ENCODE results near the gene SIK2. TPM values are rescaled to one million over a fixed set of nuclear protein-coding genes. Genes with fewer than 3 reads are reported as not detected.

SIK2 gene
- polyA plus RNA-seq, 1 donor from 2014 or later = 9.0 TPM

DNA sequence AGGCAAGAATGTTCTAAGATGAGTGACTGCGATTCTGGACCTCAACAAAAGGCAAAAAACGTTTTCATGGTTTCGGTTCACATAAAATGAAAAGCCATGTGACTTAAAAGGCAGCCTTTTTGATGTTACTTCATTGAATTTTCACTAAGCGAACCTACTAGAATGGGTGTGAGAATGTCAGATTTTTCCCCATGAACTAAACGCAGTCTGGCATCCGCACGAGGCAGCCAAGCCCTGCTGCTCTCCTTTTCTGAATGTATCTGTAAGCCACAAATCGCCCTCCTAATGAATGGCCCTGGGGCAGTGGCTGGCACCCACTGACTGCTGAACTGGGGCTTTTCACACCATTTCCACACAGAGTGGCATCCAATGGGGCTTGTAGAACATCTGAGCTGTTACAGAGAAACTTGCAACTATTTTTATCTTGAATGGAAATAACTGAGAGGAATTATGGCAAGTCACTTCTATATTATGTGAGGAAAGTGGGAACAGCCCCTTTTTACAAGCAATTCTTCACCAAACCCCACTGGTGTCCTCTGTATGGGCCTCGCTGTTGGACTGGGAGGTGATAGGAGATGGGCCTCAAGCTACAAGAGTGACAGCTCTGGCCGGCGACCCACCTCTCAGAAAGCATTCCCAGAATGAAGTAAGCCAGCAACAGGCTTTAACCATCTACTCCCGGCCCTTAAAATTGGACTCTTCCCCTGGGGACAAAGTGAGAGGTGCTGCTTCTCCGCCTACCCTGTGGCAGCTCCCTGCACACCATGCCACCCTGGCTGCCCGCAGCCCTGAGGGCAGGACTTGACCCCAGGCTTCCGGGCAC, 134.6 kb downstream of the SIK2 start:
- H2AFZ ChIP-seq (ENCODE audit: low read depth, low read length) = no peak overlapping the region
- H3K4me2 ChIP-seq (ENCODE audit: low read length) = no peak overlapping the region

DNA sequence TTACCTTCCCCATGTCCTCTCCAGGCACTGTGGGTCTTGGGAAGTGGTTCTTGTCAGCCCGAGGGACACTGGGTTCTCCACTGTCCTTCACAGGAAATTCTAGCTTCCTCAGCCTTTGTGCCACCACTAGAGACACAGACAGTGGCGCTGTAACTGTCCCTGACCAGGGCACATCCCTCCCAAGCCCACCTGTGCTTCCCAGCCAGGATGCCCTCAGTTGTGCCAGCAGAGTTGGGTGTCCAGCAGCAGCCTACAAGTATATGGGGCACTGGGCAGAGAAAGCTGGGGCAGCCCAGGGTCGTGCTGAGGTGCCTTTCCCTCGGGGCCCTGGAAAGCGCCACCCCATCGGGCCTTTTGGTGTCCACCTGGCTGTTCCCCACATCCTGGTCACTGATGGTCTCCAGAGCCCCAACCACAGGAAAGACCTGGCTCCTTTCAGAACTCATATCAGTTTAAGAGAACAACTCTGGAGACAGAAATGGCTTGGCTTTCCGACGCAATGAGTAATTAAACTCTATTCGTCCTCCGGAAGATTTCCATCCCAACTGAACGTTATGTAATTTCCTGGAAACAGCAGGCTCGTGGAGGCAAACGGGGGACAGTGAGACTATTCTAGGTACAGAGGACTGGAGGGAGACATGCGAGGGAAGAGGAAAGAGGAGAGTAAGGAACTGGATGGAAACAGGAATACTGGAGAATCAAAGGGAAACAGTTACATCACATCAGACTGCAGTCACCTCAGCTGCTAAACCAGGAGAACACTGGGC, 135.4 kb downstream of the SIK2 start:
- H3F3A ChIP-seq (ENCODE audit: insufficient read depth, low read length, poor library complexity, severe bottlenecking) = no peaks in the 10 kb centered on the region
- no peaks in the 10 kb centered on the region for H3K36me3 ChIP-seq (ENCODE audit: insufficient read depth, low read length)
- H3K27me3 ChIP-seq (ENCODE audit: insufficient read depth, low read depth, low read length) = no peaks in the 10 kb centered on the region
- H3K4me2 ChIP-seq (ENCODE audit: low read length) = no peak overlapping the region
- no peak overlapping the region for H3K9ac ChIP-seq (ENCODE audit: low read length)
- no peaks in the 10 kb centered on the region for H4K20me1 ChIP-seq (ENCODE audit: insufficient read depth)
- H3K9me3 ChIP-seq (ENCODE audit: low read length) = no peaks in the 10 kb centered on the region
- H3K4me3 ChIP-seq (ENCODE audit: low read length) = no peak overlapping the region
- H3K79me2 ChIP-seq (replicated peaks; ENCODE audit: insufficient read depth, low read length) = no peaks in the 10 kb centered on the region
- no peaks in the 10 kb centered on the region for H3K9me2 ChIP-seq (ENCODE audit: insufficient read depth, low read length)
- no peak for TF ChIP-seq EP300 (conservative IDR thresholded peaks at IDR 0.05; ENCODE audit: poor library complexity, severe bottlenecking)
- no peak for TF ChIP-seq EZH2 (IDR thresholded peaks at IDR 0.05; ENCODE audit: borderline replicate concordance, insufficient read depth, low read length, poor library complexity, severe bottlenecking)
- TF ChIP-seq, protein P1, sequence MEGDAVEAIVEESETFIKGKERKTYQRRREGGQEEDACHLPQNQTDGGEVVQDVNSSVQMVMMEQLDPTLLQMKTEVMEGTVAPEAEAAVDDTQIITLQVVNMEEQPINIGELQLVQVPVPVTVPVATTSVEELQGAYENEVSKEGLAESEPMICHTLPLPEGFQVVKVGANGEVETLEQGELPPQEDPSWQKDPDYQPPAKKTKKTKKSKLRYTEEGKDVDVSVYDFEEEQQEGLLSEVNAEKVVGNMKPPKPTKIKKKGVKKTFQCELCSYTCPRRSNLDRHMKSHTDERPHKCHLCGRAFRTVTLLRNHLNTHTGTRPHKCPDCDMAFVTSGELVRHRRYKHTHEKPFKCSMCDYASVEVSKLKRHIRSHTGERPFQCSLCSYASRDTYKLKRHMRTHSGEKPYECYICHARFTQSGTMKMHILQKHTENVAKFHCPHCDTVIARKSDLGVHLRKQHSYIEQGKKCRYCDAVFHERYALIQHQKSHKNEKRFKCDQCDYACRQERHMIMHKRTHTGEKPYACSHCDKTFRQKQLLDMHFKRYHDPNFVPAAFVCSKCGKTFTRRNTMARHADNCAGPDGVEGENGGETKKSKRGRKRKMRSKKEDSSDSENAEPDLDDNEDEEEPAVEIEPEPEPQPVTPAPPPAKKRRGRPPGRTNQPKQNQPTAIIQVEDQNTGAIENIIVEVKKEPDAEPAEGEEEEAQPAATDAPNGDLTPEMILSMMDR (IDR thresholded peaks at IDR 0.05; ENCODE audit: poor library complexity, severe bottlenecking) = no peak
- TF ChIP-seq MXI1 (conservative IDR thresholded peaks at IDR 0.05; ENCODE audit: poor library complexity, severe bottlenecking) = no peak
- no peak for TF ChIP-seq POLR2AphosphoS5 (IDR thresholded peaks at IDR 0.05)
- no peak overlapping the region for H2AFZ ChIP-seq (ENCODE audit: low read depth, low read length)
- H3K27ac ChIP-seq (ENCODE audit: low read length) = no peak overlapping the region

More for the DNA sequence above, 134.6 kb downstream of the SIK2 start:
- Histone ChIP-seq H3K9me2 (ENCODE audit: insufficient read depth, low read length) (no peaks in the 10 kb centered on the region), H3K36me3 (ENCODE audit: insufficient read depth, low read length) (no peaks in the 10 kb centered on the region), H3K27ac (ENCODE audit: low read length) (peak overlapping the region; percentile 66), H3K79me2 (replicated peaks; ENCODE audit: insufficient read depth, low read length) (no peaks in the 10 kb centered on the region), H4K20me1 (ENCODE audit: insufficient read depth) (no peaks in the 10 kb centered on the region), H3F3A (ENCODE audit: insufficient read depth, low read length, poor library complexity, severe bottlenecking) (no peaks in the 10 kb centered on the region), H3K4me3 (ENCODE audit: low read length) (no peak overlapping the region), H3K9me3 (ENCODE audit: low read length) (no peaks in the 10 kb centered on the region), H3K27me3 (ENCODE audit: insufficient read depth, low read depth, low read length) (no peaks in the 10 kb centered on the region), H3K9ac (ENCODE audit: low read length) (peak overlapping the region; percentile 36)
- TF ChIP-seq EP300 (conservative IDR thresholded peaks at IDR 0.05; ENCODE audit: poor library complexity, severe bottlenecking) (no peak), EZH2 (IDR thresholded peaks at IDR 0.05; ENCODE audit: borderline replicate concordance, insufficient read depth, low read length, poor library complexity, severe bottlenecking) (no peak), RAD21 (conservative IDR thresholded peaks at IDR 0.05) (no peak), SMC3 (conservative IDR thresholded peaks at IDR 0.05; ENCODE audit: poor library complexity) (no peak), TAF1 (IDR thresholded peaks at IDR 0.05; ENCODE audit: low read depth) (no peak), POLR2AphosphoS5 (IDR thresholded peaks at IDR 0.05) (no peak), MXI1 (conservative IDR thresholded peaks at IDR 0.05; ENCODE audit: poor library complexity, severe bottlenecking) (no peak)
- TF ChIP-seq, protein P2, sequence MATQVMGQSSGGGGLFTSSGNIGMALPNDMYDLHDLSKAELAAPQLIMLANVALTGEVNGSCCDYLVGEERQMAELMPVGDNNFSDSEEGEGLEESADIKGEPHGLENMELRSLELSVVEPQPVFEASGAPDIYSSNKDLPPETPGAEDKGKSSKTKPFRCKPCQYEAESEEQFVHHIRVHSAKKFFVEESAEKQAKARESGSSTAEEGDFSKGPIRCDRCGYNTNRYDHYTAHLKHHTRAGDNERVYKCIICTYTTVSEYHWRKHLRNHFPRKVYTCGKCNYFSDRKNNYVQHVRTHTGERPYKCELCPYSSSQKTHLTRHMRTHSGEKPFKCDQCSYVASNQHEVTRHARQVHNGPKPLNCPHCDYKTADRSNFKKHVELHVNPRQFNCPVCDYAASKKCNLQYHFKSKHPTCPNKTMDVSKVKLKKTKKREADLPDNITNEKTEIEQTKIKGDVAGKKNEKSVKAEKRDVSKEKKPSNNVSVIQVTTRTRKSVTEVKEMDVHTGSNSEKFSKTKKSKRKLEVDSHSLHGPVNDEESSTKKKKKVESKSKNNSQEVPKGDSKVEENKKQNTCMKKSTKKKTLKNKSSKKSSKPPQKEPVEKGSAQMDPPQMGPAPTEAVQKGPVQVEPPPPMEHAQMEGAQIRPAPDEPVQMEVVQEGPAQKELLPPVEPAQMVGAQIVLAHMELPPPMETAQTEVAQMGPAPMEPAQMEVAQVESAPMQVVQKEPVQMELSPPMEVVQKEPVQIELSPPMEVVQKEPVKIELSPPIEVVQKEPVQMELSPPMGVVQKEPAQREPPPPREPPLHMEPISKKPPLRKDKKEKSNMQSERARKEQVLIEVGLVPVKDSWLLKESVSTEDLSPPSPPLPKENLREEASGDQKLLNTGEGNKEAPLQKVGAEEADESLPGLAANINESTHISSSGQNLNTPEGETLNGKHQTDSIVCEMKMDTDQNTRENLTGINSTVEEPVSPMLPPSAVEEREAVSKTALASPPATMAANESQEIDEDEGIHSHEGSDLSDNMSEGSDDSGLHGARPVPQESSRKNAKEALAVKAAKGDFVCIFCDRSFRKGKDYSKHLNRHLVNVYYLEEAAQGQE (IDR thresholded peaks at IDR 0.05; ENCODE audit: borderline replicate concordance) = no peak
- TF ChIP-seq, protein P1 (IDR thresholded peaks at IDR 0.05; ENCODE audit: poor library complexity, severe bottlenecking) = no peak

Data from neural cell (in vitro differentiated cells).